ENCODE measurements around the gene DPP6. TPM values are rescaled to one million over a fixed set of nuclear protein-coding genes. Genes with fewer than 3 reads are reported as not detected.

Gene DPP6
- total and polyA plus RNA-seq, 11 donors = 0.05 to 2.9 (median 0.11) TPM; not detected in 3

DNA sequence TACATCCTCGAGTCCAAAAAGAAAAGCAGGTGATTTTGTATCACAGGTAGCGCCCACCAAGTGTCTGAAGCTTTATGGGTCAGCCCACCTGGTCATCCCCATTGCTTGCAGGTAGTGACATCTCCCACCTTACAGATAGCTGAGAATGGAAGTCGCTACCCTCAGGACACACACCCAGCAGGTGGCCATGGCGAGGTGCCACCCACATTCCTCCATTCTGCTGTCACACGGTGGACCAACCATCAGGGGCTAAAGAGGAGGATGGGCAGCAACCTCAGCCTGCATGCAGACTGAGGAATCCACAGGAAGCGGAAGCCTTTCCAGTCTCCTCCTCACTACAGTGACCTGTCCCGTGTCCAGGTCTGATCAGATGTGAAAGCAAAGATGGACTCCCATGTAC lies 787.9 kb downstream of the DPP6 start:
- Histone ChIP-seq H3K36me3 (no peaks in the 10 kb centered on the region), H3K4me3 (no peak overlapping the region), H3K4me1 (no peaks in the 10 kb centered on the region), H3K27me3 (peaks cover 0 to 61% (median 9%) of the 10 kb centered on the region in 9 donors), H3K9me3 (no peaks in the 10 kb centered on the region), H3K27ac (no peak overlapping the region)
- no peak for TF ChIP-seq POLR2A (IDR thresholded peaks at IDR 0.05)
- TF ChIP-seq, protein P1, sequence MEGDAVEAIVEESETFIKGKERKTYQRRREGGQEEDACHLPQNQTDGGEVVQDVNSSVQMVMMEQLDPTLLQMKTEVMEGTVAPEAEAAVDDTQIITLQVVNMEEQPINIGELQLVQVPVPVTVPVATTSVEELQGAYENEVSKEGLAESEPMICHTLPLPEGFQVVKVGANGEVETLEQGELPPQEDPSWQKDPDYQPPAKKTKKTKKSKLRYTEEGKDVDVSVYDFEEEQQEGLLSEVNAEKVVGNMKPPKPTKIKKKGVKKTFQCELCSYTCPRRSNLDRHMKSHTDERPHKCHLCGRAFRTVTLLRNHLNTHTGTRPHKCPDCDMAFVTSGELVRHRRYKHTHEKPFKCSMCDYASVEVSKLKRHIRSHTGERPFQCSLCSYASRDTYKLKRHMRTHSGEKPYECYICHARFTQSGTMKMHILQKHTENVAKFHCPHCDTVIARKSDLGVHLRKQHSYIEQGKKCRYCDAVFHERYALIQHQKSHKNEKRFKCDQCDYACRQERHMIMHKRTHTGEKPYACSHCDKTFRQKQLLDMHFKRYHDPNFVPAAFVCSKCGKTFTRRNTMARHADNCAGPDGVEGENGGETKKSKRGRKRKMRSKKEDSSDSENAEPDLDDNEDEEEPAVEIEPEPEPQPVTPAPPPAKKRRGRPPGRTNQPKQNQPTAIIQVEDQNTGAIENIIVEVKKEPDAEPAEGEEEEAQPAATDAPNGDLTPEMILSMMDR (IDR thresholded peaks at IDR 0.05) = no peak
- ATAC-seq = no peak
- intact Hi-C loops (cut with DNase I) = no loop called here
- DNase-seq = no peak
- WGBS, 4 donors = 73 to 81% (median 76%) methylated on average over 7 of the region's 7 CpGs

DNA sequence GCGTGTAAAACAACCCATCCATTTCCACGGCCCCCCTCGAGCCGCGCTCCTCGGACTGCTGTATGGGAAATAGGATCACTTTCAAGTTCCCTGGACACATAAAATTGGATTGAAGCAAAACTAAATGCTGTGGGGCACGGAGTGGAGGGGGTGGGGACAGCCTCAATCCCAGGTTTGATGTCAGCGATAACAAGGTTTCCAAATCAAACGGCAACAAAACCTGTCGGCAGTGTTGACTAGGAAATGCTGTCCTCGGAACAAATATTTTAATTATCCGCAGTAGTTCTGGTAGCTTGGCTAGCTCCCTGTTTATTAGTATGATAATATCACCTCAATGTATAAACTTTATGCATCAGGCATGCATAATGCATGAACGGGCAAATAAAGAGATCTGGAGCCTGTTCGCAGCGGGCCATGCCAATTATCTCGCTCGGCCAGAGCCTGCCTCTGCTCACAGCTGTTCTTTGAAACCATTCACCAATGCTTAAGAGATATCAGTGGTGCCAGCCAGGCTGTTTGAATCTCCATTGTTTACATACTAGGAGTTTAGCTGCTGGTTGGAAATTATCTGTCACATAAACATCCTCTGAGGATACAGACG lies 789.6 kb downstream of the DPP6 start:
- H3K4me3 ChIP-seq = no peak overlapping the region
- TF ChIP-seq POLR2A (IDR thresholded peaks at IDR 0.05) = no peak
- TF ChIP-seq, protein P1 (IDR thresholded peaks at IDR 0.05) = no peak
- no peak for DNase-seq
- peaks cover 0 to 61% (median 9%) of the 10 kb centered on the region in 9 donors for H3K27me3 ChIP-seq
- intact Hi-C loops (cut with DNase I) = no loop called here
- H3K27ac ChIP-seq = no peak overlapping the region
- no peaks in the 10 kb centered on the region for H3K9me3 ChIP-seq
- H3K4me1 ChIP-seq = no peaks in the 10 kb centered on the region
- ATAC-seq = no peak
- WGBS, 4 donors = 34 to 40% (median 37%) methylated on average over 18 of the region's 18 CpGs
- no peaks in the 10 kb centered on the region for H3K36me3 ChIP-seq

DNA sequence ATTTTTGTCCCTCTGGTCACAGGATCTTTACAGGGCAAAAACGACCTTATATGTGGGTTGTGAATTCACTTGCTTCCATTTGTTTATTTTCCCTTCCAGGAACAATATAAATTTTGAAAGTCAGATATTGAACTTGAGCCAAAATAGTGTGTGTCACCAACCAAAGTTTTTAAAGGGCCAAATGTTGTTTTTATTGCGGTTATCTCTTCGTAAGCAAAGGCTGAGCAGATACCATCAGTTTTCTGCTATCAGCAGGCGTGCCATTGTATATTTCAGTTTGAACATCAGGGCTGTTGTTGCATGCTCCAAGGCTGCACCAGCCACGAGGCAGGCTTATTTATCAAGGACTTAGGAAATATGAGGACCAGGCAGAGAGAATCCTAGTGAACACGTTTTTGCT lies 790.4 kb downstream of the DPP6 start:
- DNase-seq (no peak), ATAC-seq (no peak)
- Histone ChIP-seq H3K4me3 (no peak overlapping the region), H3K27me3 (peaks cover 0 to 56% (median 9%) of the 10 kb centered on the region in 9 donors), H3K27ac (no peak overlapping the region), H3K36me3 (no peaks in the 10 kb centered on the region), H3K9me3 (no peaks in the 10 kb centered on the region), H3K4me1 (no peaks in the 10 kb centered on the region)
- intact Hi-C loops (cut with DNase I) = no loop called here
- 18 to 23% (median 20%) methylated on average over 6 of the region's 6 CpGs for WGBS, 4 donors
- TF ChIP-seq, protein P1 (IDR thresholded peaks at IDR 0.05) = no peak
- no peak for TF ChIP-seq POLR2A (IDR thresholded peaks at IDR 0.05)

DNA sequence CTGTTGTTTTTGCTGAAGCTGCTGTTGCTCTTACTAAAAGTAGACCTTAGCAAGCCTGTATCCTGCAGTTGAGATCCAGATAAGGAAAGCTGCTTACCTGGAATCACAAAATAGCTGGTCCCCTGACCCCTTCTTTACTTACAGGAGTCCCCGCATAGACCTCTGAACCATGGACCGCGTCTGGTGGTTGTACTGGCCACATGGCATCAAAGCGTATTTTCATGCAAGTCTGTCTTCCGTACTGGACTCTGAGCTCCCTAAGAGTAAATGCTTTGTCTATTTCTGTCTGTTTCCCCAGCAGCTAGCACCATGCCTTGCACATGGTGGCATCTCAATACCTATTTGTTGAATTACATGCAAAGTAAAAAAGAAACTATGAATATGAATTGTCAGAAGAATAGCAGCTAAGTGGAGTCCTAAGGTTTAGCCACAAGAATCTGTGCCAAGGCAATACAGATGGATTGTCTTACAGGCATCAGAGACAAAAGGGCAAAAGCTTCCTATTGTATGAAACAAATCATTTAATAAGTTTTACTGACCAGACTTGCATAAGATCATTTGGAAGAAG lies 791.6 kb downstream of the DPP6 start:
- WGBS, 4 donors = 86 to 90% (median 87%) methylated on average over 5 of the region's 5 CpGs
- H3K27ac ChIP-seq = no peak overlapping the region
- no peak for DNase-seq
- TF ChIP-seq, protein P1 (IDR thresholded peaks at IDR 0.05) = no peak
- TF ChIP-seq POLR2A (IDR thresholded peaks at IDR 0.05) = no peak
- no peak for ATAC-seq
- no peak overlapping the region for H3K4me3 ChIP-seq
- H3K36me3 ChIP-seq = no peaks in the 10 kb centered on the region
- peaks cover 0 to 50% (median 9%) of the 10 kb centered on the region in 9 donors for H3K27me3 ChIP-seq
- intact Hi-C loops (cut with DNase I) = no loop called here
- H3K9me3 ChIP-seq = no peaks in the 10 kb centered on the region
- no peaks in the 10 kb centered on the region for H3K4me1 ChIP-seq

All from heart left ventricle (tissue), 16 donors.